ENCODE data around the gene DSN1.

DNA sequence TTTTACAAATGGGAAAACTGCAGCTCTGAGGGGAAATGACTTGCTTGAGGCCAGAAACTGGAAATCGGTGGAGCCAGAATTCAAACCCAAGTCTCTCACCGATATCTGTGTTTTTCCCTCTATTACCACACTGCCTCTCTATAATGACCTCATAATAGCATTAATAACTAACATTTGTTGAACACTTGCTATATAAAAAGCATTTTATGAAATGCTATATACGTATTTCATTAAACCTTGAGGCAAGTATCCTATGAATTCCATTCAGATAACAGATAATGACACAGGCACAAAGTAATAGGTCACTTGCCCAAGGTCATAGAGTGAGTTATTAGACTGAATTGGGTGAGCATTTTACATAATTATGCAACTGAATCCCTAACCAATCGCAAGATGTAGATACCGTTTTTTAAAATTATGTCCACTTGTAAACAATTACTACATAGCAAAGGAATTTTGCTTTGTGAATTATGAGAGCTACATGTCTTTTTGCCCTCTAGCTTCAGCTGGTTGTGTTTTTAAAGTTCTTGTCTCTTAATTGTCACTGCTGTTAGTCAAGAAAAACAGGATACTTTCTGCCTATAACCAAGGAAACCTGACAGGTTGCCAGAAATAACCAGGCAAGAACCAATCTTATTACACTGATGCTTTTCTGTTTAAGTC, 4.7 kb downstream of the DSN1 start:
- TF ChIP-seq, protein P1, sequence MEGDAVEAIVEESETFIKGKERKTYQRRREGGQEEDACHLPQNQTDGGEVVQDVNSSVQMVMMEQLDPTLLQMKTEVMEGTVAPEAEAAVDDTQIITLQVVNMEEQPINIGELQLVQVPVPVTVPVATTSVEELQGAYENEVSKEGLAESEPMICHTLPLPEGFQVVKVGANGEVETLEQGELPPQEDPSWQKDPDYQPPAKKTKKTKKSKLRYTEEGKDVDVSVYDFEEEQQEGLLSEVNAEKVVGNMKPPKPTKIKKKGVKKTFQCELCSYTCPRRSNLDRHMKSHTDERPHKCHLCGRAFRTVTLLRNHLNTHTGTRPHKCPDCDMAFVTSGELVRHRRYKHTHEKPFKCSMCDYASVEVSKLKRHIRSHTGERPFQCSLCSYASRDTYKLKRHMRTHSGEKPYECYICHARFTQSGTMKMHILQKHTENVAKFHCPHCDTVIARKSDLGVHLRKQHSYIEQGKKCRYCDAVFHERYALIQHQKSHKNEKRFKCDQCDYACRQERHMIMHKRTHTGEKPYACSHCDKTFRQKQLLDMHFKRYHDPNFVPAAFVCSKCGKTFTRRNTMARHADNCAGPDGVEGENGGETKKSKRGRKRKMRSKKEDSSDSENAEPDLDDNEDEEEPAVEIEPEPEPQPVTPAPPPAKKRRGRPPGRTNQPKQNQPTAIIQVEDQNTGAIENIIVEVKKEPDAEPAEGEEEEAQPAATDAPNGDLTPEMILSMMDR (IDR thresholded peaks at IDR 0.05): no peak
- TF ChIP-seq POLR2A (IDR thresholded peaks at IDR 0.05): no peak

Data from vagina (tissue), 2 donors.